Measurements from ENCODE around the gene ANO1. TPM values are rescaled to one million over a fixed set of nuclear protein-coding genes. Genes with fewer than 3 reads are reported as not detected.
A peak's percentile ranks its signal among the peaks of the same experiment; 100 is the strongest.

The ANO1 gene
- total and polyA plus RNA-seq, 2 of the 8 experiments (the other 6 are each of a cell fraction or from before 2014, with no cell fraction given), result 4.7 to 5.0 TPM

DNA sequence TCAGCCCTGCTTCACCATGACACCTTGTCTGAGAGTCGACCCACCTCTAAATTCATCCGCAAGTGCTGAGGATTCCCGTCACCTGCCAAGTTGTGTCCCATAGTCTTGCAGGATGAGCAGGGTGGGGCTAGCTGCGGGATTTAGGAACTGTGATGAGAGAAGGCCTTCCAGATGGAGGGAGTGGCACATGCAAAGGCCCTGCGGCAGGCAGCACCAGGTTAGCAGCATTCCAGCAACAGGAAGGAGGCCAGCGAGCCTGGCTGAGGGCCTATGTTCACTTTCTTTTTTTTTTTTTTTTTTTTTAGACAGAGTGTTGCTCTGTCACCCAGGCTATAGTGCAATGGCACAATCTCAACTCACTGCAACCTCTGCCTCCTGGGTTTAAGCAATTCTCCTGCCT, 31.8 kb downstream of the ANO1 start:
- Histone ChIP-seq H3K56ac (replicated peaks; ENCODE audit: insufficient read length, low read depth, low read length) (no peak overlapping the region), H3K27ac (ENCODE audit: low read depth, low read length) (no peak overlapping the region), H3K4ac (replicated peaks; ENCODE audit: insufficient read length, low read depth, low read length) (no peak overlapping the region), H3K27me3 (replicated peaks in 1 of 4; ENCODE audit: control insufficient read depth in 3 of 4, extremely low read depth in 1 of 4, insufficient read depth in 3 of 4, low read length in 3 of 4) (no peaks in the 10 kb centered on the region), H2BK15ac (ENCODE audit: low read length) (no peak overlapping the region), H3K14ac (ENCODE audit: insufficient read length) (no peak overlapping the region), H2AFZ (ENCODE audit: low read length) (no peak overlapping the region), H3K9ac (replicated peaks in 1 of 4; ENCODE audit: extremely low read depth in 1 of 4, low read depth in 3 of 4, low read length in 3 of 4) (no peak overlapping the region), H4K20me1 (replicated peaks in 1 of 2; ENCODE audit: control insufficient read depth in 1 of 2, insufficient read depth in 2 of 2, low read length in 2 of 2) (no peaks in the 10 kb centered on the region), H3K79me1 (ENCODE audit: low read depth, low read length) (no peaks in the 10 kb centered on the region), H3K23ac (ENCODE audit: insufficient read length) (no peak overlapping the region), H3K4me1 (replicated peaks in 1 of 4; ENCODE audit: control insufficient read depth in 3 of 4, insufficient read depth in 4 of 4, low read length in 3 of 4) (peaks cover under 1 to 11% (median 5%) of the 10 kb centered on the region in 4 experiments; a peak in 4 of 7 replicates), H4K8ac (ENCODE audit: extremely low read depth, insufficient read depth, low read length) (no peak overlapping the region), H3K4me2 (ENCODE audit: insufficient read depth in 1 of 2, low read depth in 2 of 2, low read length in 2 of 2) (no peak overlapping the region), H4K91ac (replicated peaks; ENCODE audit: insufficient read length, low read length) (no peak overlapping the region), H2AK5ac (ENCODE audit: low read depth, low read length) (no peak overlapping the region), H2BK5ac (ENCODE audit: low read depth, low read length) (no peak overlapping the region), H3K4me3 (ENCODE audit: extremely low read depth in 1 of 4, insufficient read depth in 2 of 4, low read depth in 3 of 4, low read length in 4 of 4) (no peak overlapping the region), H4K5ac (ENCODE audit: insufficient read length, low read depth, low read length) (no peak overlapping the region), H3K36me3 (ENCODE audit: control insufficient read depth in 2 of 4, insufficient read depth in 4 of 4, low read length in 3 of 4) (no peaks in the 10 kb centered on the region), H3K23me2 (ENCODE audit: low read depth, low read length) (no peaks in the 10 kb centered on the region), H3K9me3 (ENCODE audit: insufficient read depth in 2 of 2, low read depth in 1 of 2, low read length in 1 of 2) (no peaks in the 10 kb centered on the region), H2BK20ac (ENCODE audit: low read length) (no peak overlapping the region), H2BK120ac (replicated peaks; ENCODE audit: low read depth, low read length) (no peak overlapping the region), H2BK12ac (ENCODE audit: low read depth, low read length) (no peak overlapping the region), H3K79me2 (ENCODE audit: control insufficient read depth in 1 of 2, insufficient read depth in 2 of 2, low read length in 2 of 2) (no peaks in the 10 kb centered on the region), H3K18ac (ENCODE audit: extremely low read depth, low read length) (no peak overlapping the region)
- FAIRE-seq (no peak), DNase-seq (ENCODE audit: low read depth in 1 of 2, low spot score in 2 of 2) (no peak)
- WGBS, 2 experiments (ENCODE audit: extremely low coverage in 1 of 2, insufficient coverage in 1 of 2, insufficient read length in 1 of 2, insufficient replicate concordance in 2 of 2, low coverage in 1 of 2, low lambda C conversion rate in 2 of 2, missing lambda C conversion rate in 1 of 2), result 94% methylated on average over 5 of the region's 6 CpGs; no CpG with 5 or more reads in 1 of the 2 experiments
- ChIA-PET CTCF (ENCODE audit: partially characterized antibody) (no interaction called here), POLR2A (ENCODE audit: partially characterized antibody) (no interaction called here)
- TF ChIP-seq SP4 (IDR thresholded peaks at IDR 0.05; ENCODE audit: low read length) (no peak), CEBPB (IDR thresholded peaks at IDR 0.05; ENCODE audit: low read depth, low read length) (no peak), EP300 (IDR thresholded peaks at IDR 0.05; ENCODE audit: borderline replicate concordance in 1 of 2, low read depth in 2 of 2, low read length in 2 of 2) (no peak), TAF7 (optimal IDR thresholded peaks at IDR 0.05; ENCODE audit: borderline replicate concordance, low read depth, low read length) (no peak), YY1 (IDR thresholded peaks at IDR 0.05; ENCODE audit: low read depth, low read length) (no peak), TCF12 (IDR thresholded peaks at IDR 0.05; ENCODE audit: low read depth, low read length) (no peak), POLR2AphosphoS5 (IDR thresholded peaks at IDR 0.05; ENCODE audit: low read depth, low read length) (no peak), KDM1A (IDR thresholded peaks at IDR 0.05; ENCODE audit: borderline replicate concordance, low read length) (peak; percentile 40; the same call in 1 of the 2 replicates)
- TF ChIP-seq, protein P1, sequence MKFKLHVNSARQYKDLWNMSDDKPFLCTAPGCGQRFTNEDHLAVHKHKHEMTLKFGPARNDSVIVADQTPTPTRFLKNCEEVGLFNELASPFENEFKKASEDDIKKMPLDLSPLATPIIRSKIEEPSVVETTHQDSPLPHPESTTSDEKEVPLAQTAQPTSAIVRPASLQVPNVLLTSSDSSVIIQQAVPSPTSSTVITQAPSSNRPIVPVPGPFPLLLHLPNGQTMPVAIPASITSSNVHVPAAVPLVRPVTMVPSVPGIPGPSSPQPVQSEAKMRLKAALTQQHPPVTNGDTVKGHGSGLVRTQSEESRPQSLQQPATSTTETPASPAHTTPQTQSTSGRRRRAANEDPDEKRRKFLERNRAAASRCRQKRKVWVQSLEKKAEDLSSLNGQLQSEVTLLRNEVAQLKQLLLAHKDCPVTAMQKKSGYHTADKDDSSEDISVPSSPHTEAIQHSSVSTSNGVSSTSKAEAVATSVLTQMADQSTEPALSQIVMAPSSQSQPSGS (IDR thresholded peaks at IDR 0.05; ENCODE audit: low read length), result no peak
